ENCODE data around the gene TRIM52.
A peak's percentile ranks its signal among the peaks of the same experiment; 100 is the strongest.

TRIM52 gene

GRCh38 chr5:181261320-181262049 lies 542 bp upstream of the TRIM52 start:
- TF ChIP-seq POLR2AphosphoS5 (IDR thresholded peaks at IDR 0.05; ENCODE audit: low read depth, low read length), result peak; percentile 79
- TF ChIP-seq REST (IDR thresholded peaks at IDR 0.05; ENCODE audit: insufficient read depth in 1 of 2, low read depth in 2 of 2, low read length in 2 of 2), result no peak

- TF ChIP-seq REST (IDR thresholded peaks at IDR 0.05; ENCODE audit: insufficient read depth in 1 of 2, low read depth in 2 of 2, low read length in 2 of 2) (no peak), POLR2AphosphoS5 (IDR thresholded peaks at IDR 0.05; ENCODE audit: low read depth, low read length) (no peak), SIN3A (IDR thresholded peaks at IDR 0.05; ENCODE audit: borderline replicate concordance, insufficient read depth, low read length) (no peak), FOXP2 (optimal IDR thresholded peaks at IDR 0.05; ENCODE audit: borderline replicate concordance, extremely low read depth, extremely low read length, insufficient read depth) (no peak), TAF1 (IDR thresholded peaks at IDR 0.05; ENCODE audit: borderline replicate concordance, insufficient read depth, low read length) (no peak)
These were observed 796 bp downstream of the TRIM52 start for GRCh38 chr5:181259974-181260719.

- no peak; the same call in 1 of the 2 replicates for TF ChIP-seq POLR2AphosphoS5 (IDR thresholded peaks at IDR 0.05; ENCODE audit: low read depth, low read length)
- TF ChIP-seq REST (IDR thresholded peaks at IDR 0.05; ENCODE audit: insufficient read depth in 1 of 2, low read depth in 2 of 2, low read length in 2 of 2), result no peak
- TF ChIP-seq FOXP2 (optimal IDR thresholded peaks at IDR 0.05; ENCODE audit: borderline replicate concordance, extremely low read depth, extremely low read length, insufficient read depth), result no peak
- TF ChIP-seq SIN3A (IDR thresholded peaks at IDR 0.05; ENCODE audit: borderline replicate concordance, insufficient read depth, low read length), result no peak
- no peak for TF ChIP-seq TAF1 (IDR thresholded peaks at IDR 0.05; ENCODE audit: borderline replicate concordance, insufficient read depth, low read length)
These were observed 1.7 kb downstream of the TRIM52 start for GRCh38 chr5:181259283-181259682.

GRCh38 chr5:181258576-181258975 lies 2.4 kb downstream of the TRIM52 start:
- TF ChIP-seq POLR2AphosphoS5 (IDR thresholded peaks at IDR 0.05; ENCODE audit: low read depth, low read length) (no peak), TAF1 (IDR thresholded peaks at IDR 0.05; ENCODE audit: borderline replicate concordance, insufficient read depth, low read length) (no peak), SIN3A (IDR thresholded peaks at IDR 0.05; ENCODE audit: borderline replicate concordance, insufficient read depth, low read length) (no peak), REST (IDR thresholded peaks at IDR 0.05; ENCODE audit: insufficient read depth in 1 of 2, low read depth in 2 of 2, low read length in 2 of 2) (no peak), FOXP2 (optimal IDR thresholded peaks at IDR 0.05; ENCODE audit: borderline replicate concordance, extremely low read depth, extremely low read length, insufficient read depth) (no peak)

Measured in PFSK-1 (cell line).